Suprapubic skin (tissue), 4 donors: ENCODE results near the gene FBXW9.

Experiments used
- EP300 ChIP-seq: sonication (generic); formaldehyde crosslinking; IDR thresholded peaks from one replicate; pipeline ENCODE4 v1.6.1; 2017; ENCODE audit warnings: antibody characterized with exemption
- POLR2A ChIP-seq, 2 donors: fragments of 450-650 bp; IDR thresholded peaks; one replicate each; pipeline ENCODE4 v1.6.1; 2017; ENCODE audit warnings: antibody characterized with exemption in 2 of 2, mild to moderate bottlenecking in 2 of 2, moderate library complexity in 2 of 2
- POLR2AphosphoS5 ChIP-seq, 3 donors: sonication (generic); formaldehyde crosslinking; IDR thresholded peaks; one replicate each; pipeline ENCODE4 v1.6.1; 2017; ENCODE audit warnings: antibody characterized with exemption in 3 of 3
- TF ChIP-seq, protein P1 (sequence below), 2 donors: fragments of 200-600 bp in 1 of 2; fragments of 450-650 bp in 1 of 2; sonication (generic) in 1 of 2; IDR thresholded peaks; one replicate each; pipeline ENCODE4 v1.5.1; 2016 to 2019; ENCODE audit warnings: antibody characterized with exemption in 2 of 2, mild to moderate bottlenecking in 1 of 2, moderate library complexity in 1 of 2

DNA sequence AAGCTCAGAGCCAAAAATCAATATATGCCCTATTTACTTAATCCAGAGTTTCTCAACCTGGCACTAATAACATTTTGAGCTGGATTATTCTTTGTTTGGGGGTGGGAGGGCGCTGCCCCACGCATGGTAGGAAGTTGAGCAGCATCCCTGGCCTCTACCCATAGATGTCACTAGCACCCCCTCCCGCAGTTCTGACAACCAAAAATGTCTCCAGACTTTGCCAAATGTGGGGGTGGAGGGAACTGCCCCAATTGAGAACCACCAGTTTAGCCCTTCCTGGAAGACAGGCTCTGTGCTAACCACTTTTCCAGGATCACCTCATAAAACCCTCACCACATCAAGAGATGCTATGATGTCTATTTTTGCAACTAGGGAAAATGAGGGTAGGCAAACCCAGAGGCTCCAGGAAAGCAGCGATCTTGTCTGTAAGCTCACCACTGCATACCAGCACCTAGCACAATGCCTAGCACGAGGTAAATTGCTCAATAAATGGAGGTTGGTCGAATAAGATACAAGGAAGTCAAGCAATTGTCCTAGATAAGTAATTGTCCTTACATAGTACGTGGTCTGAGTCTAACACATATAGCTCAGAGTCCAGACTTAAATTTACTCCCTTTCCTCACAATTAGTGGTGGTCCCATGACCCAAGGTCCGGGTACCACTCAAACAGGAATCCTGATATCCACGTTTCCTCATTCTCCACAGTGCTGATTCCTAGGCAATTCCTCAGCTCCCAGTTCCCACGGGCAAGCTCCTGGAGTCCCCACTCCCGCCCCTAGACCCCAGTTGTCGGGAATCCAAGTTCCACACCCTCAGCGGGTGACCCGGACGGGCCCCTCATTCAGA, 37.2 kb upstream of the FBXW9 start:
- TF ChIP-seq POLR2A (IDR thresholded peaks at IDR 0.05) (no peak), POLR2AphosphoS5 (IDR thresholded peaks at IDR 0.05) (no peak), EP300 (no peak)
- TF ChIP-seq, protein P1, sequence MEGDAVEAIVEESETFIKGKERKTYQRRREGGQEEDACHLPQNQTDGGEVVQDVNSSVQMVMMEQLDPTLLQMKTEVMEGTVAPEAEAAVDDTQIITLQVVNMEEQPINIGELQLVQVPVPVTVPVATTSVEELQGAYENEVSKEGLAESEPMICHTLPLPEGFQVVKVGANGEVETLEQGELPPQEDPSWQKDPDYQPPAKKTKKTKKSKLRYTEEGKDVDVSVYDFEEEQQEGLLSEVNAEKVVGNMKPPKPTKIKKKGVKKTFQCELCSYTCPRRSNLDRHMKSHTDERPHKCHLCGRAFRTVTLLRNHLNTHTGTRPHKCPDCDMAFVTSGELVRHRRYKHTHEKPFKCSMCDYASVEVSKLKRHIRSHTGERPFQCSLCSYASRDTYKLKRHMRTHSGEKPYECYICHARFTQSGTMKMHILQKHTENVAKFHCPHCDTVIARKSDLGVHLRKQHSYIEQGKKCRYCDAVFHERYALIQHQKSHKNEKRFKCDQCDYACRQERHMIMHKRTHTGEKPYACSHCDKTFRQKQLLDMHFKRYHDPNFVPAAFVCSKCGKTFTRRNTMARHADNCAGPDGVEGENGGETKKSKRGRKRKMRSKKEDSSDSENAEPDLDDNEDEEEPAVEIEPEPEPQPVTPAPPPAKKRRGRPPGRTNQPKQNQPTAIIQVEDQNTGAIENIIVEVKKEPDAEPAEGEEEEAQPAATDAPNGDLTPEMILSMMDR (IDR thresholded peaks at IDR 0.05): peak; percentile 5 to 24
